ENCODE measurements around the gene CNFN. TPM values are rescaled to one million over a fixed set of nuclear protein-coding genes. Genes with fewer than 3 reads are reported as not detected.

CNFN gene
- total RNA-seq, 4 donors from 2014 or later = 359 to 606 (median 493) TPM

GRCh38 chr19:42427313-42427712, 37.2 kb upstream of the CNFN start, which contains the start of gene LIPE:
LIPE (minus strand) TSS chr19:42427388; CDS start chr19:42427149, 239 bp downstream.
- WGBS, 2 donors = 60 to 69% methylated on average over 4 of the region's 4 CpGs
- no peak for TF ChIP-seq POLR2A (IDR thresholded peaks at IDR 0.05)
- TF ChIP-seq, protein P1, sequence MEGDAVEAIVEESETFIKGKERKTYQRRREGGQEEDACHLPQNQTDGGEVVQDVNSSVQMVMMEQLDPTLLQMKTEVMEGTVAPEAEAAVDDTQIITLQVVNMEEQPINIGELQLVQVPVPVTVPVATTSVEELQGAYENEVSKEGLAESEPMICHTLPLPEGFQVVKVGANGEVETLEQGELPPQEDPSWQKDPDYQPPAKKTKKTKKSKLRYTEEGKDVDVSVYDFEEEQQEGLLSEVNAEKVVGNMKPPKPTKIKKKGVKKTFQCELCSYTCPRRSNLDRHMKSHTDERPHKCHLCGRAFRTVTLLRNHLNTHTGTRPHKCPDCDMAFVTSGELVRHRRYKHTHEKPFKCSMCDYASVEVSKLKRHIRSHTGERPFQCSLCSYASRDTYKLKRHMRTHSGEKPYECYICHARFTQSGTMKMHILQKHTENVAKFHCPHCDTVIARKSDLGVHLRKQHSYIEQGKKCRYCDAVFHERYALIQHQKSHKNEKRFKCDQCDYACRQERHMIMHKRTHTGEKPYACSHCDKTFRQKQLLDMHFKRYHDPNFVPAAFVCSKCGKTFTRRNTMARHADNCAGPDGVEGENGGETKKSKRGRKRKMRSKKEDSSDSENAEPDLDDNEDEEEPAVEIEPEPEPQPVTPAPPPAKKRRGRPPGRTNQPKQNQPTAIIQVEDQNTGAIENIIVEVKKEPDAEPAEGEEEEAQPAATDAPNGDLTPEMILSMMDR (IDR thresholded peaks at IDR 0.05) = no peak
- no peak for DNase-seq (ENCODE audit: low spot score in 2 of 2)
- intact Hi-C loops (cut with DNase I; ENCODE audit: low total_unique reads) = no loop called here
- no peak within 1 kb of the TSS for H3K4me3 ChIP-seq (ENCODE audit: low read depth, poor library complexity, severe bottlenecking)

DNA sequence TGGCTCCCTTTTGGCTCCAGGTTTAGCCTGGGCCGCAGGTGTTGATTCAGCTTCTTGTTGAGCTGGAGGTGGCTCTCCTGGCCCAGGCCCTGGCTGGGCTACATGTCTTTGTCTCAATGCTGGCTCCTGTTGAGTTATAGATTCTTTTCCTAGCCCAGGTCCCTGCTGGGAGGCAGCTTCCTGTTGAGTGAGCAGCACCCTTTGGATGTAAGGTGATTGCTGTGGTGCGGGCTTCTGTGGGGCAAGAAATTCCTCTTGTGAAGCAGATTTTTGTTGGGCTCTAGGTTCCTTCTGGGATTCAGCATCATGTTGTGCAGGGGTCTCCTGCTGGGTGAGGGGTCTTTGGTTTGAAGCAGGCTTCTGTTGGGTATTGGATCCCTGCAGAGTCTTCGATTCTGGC, 36.5 kb upstream of the CNFN start:
- WGBS, 2 donors = 92 to 97% methylated on average over 3 of the region's 3 CpGs
- intact Hi-C loops (cut with DNase I; ENCODE audit: low total_unique reads) = no loop called here

DNA sequence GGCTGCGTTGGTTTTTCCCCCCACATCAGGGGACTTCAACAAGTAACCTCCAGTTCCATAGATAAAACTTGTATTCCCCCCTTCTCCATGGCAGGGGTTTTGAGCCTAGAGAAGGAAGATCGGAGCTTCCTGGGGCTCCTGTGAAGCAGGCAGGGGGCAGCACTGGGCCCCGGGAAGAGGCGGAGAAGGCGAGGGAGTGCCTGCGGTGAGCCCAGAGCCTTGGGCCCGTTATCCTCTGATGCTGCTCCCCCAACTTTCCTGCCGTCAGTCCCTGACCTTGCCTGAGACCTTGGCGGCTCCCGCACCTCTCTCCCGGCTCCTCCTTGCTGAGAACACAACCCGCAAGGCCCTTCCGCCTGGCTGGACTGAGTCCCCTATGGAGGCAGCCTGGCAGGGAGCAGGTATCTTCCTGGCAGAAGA, 34.6 kb upstream of the CNFN start:
- no peak for TF ChIP-seq POLR2A (IDR thresholded peaks at IDR 0.05)
- TF ChIP-seq, protein P1 (IDR thresholded peaks at IDR 0.05) = no peak
- intact Hi-C loops (cut with DNase I; ENCODE audit: low total_unique reads) = no loop called here
- no peak overlapping the region for H3K4me3 ChIP-seq (ENCODE audit: low read depth, poor library complexity, severe bottlenecking)
- no peak for DNase-seq (ENCODE audit: low spot score in 2 of 2)
- 79 to 86% methylated on average over 13 of the region's 13 CpGs for WGBS, 2 donors

More for the DNA sequence above, 36.5 kb upstream of the CNFN start:
- H3K4me3 ChIP-seq (ENCODE audit: low read depth, poor library complexity, severe bottlenecking) = no peak overlapping the region
- no peak for DNase-seq (ENCODE audit: low spot score in 2 of 2)
- TF ChIP-seq, protein P1 (IDR thresholded peaks at IDR 0.05) = no peak
- TF ChIP-seq POLR2A (IDR thresholded peaks at IDR 0.05) = no peak

DNA sequence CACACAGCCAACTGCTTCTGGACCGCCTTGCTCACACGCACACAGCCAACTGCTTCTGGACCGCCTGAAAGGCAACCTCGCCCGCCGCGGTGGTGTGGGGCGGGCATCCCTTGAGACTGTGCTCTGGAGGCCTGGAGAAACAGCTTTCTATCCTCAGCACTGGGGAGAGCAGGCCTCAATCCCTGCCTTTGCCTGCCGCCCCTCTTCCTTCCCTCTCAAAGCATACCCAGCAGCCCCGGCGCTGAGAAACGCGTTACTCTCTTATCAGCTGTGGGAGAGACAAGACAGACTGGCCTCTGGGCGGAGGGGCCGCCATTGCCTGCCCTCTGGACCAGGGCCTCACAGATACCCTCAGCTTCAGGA, 34.2 kb upstream of the CNFN start:
- no peak for DNase-seq (ENCODE audit: low spot score in 2 of 2)
- intact Hi-C loops (cut with DNase I; ENCODE audit: low total_unique reads) = no loop called here
- WGBS, 2 donors = 78 to 81% methylated on average over 15 of the region's 15 CpGs
- H3K4me3 ChIP-seq (ENCODE audit: low read depth, poor library complexity, severe bottlenecking) = no peak overlapping the region
- TF ChIP-seq, protein P1 (IDR thresholded peaks at IDR 0.05) = no peak
- no peak for TF ChIP-seq POLR2A (IDR thresholded peaks at IDR 0.05)

DNA sequence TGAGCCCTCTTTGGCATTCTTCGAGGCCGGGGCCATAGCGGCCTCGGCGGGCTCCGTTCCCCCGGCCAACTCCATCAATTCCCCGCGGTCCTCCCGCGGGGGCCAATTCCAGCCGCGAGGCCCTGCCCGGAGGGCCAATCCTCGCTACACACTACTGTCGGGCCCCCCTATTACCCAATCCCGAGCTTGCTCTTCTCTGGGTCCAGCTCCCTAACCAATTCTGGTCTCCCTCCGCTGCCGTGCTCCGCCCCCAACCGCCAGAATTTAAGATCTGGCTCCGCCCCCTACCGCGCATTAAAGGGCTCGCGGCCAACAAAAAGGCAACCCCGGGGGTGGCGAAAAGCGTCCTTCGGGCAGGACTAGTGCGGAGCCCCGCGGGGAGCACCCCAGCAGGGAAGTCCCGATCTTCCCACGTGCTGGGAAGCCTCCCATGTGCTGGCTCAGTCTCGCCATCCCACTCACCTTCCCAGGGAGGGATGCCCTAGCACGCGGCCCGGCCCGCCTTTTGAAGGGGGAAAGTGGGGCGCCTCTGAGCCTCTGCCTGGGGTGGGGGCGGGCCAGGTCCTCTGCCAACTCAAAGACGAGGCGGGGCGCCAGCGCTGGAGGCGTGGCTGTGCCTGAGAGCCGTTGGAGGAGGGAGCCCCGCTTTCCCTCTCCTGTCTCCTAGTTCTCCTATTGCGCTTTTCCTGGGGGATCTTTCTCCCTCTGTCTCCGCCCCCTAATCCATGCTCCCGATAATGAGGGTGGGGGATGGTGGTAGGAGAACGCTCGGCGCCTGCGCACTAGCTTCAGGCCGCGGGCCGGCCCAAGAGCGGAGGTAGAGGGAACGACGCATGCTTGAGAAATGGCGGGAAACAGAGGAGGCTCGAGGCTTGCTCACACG, 33.6 kb upstream of the CNFN start:
- 6 to 7% methylated on average over 49 to 62 of the region's 65 CpGs for WGBS, 2 donors
- DNase-seq (ENCODE audit: low spot score in 2 of 2) = peak; percentile 79 to 95
- TF ChIP-seq, protein P1 (IDR thresholded peaks at IDR 0.05) = no peak
- no peak for TF ChIP-seq POLR2A (IDR thresholded peaks at IDR 0.05)
- intact Hi-C loops (cut with DNase I; ENCODE audit: low total_unique reads) = no loop called here
- peak overlapping the region; percentile 16 for H3K4me3 ChIP-seq (ENCODE audit: low read depth, poor library complexity, severe bottlenecking)
